GM19035 (cell line): ENCODE results near the gene FAM110D.
A peak's percentile ranks its signal among the peaks of the same experiment; 100 is the strongest.

Experiments used
- ATAC-seq: cut with Tn5 transposase; IDR thresholded peaks from one replicate; pipeline ENCODE4 v1.9.1; 2021; ENCODE audit not compliant: unreplicated experiment

The FAM110D gene

DNA sequence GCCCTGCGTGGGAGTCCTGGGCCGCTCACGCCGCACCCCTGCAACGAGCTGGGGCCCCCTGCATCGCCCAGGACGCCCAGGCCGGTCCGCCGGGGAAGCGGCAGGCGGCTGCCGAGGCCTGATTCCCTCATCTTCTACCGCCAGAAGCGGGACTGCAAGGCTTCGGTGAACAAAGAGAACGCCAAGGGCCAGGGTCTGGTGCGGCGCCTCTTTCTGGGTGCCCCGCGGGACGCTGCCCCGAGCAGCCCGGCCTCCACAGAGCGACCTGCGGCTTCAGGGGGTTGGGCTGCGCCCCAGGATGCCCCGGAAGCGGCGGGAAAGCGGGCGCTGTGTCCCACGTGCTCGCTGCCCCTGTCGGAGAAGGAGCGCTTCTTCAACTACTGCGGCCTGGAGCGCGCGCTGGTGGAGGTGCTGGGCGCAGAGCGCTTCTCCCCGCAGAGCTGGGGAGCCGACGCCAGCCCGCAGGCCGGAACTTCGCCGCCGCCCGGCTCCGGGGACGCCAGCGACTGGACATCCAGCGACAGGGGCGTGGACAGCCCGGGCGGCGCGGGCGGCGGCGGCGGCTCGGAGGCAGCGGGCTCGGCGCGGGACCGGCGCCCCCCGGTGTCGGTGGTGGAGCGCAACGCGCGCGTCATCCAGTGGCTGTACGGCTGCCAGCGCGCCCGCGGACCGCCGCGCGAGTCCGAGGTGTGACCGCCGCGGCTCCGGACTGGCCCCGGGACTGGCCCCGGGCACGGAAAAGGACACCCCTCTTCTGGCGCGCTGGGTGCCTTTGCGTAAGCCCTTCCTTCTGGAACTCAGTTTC, 2.7 kb downstream of the FAM110D start:
- no peak for ATAC-seq

- ATAC-seq, result no peak
Measured at GRCh38 chr1:26162220-26162709, 3.4 kb downstream of the FAM110D start.

- no peak for ATAC-seq
Measured at GRCh38 chr1:26163684-26164035, 4.8 kb downstream of the FAM110D start.

DNA sequence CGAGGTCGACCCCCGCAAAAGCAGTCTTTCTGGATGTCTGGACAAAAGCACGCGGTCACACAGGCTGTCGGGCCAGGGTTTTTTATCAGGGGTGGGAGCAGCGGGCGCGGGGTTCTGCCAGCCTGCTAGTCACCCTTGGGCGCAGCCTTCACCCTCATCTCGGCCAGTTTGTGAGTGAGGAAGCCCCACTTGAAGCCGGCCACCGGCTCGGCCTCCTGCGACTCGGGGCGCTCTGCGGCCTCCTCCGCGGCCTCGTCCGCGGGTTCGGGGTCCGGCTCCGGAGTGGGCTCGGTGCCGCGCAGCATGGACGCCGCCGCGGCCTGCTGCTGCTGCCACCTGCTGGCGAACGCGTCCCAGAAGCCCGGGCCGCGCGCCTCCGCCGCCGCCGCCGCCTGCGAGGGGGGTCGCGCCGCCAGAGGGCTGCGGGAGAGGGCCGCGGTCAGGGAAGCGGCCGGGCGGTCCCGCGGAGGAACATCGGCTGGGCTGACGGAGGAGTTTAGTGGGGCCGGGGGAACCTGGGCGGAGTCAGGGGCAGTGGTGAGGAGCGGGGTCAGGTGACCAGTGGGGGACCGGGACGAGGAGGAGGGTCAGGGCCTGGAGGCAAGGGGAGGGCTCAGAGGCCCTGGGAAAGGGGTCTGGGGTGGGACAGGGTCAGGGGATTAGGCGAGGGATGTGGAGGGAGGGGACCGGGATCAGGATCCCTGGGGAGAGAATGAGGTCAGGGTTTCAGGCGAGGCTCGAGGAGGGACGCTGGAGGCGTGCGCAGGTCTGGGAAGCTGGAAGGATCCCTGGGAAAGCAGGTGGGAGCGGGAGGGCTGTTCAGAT, 5.4 kb downstream of the FAM110D start:
- ATAC-seq, result no peak

GRCh38 chr1:26164861-26165842, 6.3 kb downstream of the FAM110D start:
- no peak for ATAC-seq

DNA sequence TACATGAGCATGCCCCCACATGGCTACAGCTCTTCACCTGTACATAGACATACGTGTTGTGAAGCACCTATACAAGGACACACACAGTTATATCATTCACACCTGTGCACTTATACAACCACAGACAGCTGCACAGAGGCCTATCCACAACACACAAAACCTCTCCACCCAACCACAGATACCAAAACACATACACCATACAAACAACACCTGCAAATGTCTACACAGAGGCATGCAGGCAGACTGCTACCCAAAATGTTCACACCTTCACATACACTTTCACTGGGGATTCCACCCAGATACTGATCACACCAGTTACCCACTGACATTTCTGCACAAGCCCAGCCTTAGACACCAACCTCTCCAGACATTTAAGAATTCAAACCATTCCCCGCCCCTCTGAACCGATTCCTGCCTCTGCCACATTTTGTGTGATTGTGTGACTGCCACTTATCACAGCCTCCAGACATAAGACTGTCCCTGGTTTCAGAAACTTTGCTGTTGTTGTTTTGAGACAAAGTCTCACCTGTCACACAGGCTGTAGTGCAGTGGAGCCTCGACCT, 7.9 kb downstream of the FAM110D start:
- ATAC-seq, result no peak

DNA sequence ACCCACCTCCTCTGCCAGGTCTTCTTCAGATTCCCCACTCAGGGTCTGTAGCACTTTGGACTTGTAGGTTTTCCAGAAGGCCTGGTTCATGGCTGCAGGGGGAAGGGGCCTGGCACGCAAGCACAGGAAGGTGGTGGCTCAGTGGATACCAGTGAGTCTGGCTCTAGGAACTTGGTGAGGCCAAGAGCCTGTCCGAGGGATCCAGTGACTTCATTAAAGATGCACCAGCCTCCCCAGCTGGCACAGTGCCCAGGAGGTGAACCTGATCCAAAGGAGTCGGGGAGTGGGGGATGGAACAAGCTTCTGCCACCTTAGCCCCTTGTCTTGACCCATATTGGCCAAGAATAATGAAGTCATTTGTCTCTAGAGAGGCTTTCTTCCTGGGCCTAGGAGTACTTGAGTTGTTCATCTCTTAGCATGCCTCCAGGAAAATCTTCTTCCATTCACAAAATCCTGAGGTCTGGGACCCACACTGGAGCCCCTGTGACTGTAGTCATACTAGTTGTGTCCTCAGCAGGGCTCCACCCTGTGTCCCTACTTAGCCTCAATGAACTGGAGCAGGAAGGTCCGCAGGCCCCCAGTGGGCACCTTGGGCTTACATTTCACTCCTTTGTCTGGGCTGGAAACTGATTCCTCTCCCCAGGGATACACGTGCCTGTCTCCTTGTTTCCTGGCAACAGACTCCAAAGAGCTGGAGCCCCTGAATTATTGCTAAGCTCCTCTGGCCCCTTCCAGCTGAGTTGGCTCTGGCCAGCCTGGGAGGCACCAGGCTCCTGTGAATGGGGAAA, 9.7 kb downstream of the FAM110D start, which contains the start of gene C1orf232:
C1orf232 (minus strand) TSS at position 554 of the 788 bp plus-strand sequence; CDS start at position 90, 464 bp downstream.
- no peak for ATAC-seq

- ATAC-seq, result no peak
Measured at GRCh38 chr1:26169198-26169554, 10.3 kb downstream of the FAM110D start.

DNA sequence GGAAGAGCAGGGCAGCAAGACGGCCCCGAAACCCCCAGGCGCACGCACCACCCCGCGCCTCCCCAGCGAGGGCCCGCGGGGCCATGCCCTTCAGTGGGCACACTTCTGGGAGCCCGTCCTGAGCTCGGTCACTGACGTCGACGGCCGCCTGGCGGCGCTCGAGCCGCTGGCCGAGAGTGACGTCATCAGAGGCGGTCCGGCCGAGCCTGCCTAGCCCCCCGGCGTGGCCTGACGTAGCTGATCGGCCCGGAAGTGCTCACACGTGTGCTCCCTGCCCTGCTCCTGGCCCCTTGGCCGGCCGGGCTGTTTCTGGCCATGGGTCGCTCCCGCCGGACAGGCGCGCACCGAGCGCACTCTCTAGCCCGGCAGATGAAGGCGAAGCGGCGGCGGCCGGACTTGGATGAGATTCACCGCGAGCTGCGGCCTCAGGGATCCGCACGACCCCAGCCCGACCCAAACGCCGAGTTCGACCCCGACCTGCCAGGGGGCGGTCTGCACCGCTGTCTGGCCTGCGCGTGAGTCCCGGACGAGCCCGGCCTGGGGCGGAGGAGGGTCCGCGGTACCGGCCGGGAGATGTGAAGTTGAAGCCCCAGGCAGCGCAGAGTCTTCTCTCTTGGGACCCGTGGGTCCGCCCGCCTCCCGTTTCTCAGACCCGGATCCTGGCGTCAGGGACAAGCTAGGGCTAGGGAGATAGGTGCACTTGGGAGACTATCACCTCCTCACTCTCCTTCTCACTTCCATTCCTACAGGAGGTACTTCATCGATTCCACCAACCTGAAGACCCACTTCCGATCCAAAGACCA, 11.0 kb downstream of the FAM110D start, which contains the start of gene ZNF593:
ZNF593 (plus strand) TSS at position 240 of the 803 bp plus-strand sequence; CDS start at position 316, 76 bp downstream.
- peak; percentile 94 for ATAC-seq

DNA sequence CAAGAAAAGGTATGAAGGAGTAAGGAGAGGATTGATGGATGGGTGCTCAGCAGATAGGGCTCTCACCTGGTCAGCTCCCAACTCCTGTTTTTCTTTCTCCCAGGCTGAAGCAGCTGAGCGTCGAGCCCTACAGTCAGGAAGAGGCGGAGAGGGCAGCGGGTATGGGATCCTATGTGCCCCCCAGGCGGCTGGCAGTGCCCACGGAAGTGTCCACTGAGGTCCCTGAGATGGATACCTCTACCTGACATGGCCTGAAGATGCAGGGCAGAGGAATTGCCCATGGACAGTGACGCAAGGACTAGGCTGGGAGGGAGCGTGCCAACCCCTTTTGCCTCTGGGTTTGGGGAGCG, 11.6 kb downstream of the FAM110D start:
- no peak for ATAC-seq

- no peak for ATAC-seq
Measured at GRCh38 chr1:26171084-26172072, 12.5 kb downstream of the FAM110D start, which contains the start of gene ZNF593OS. Gene ZNF593OS (minus strand): TSS chr1:26171832. CDS start chr1:26171661, 171 bp downstream.

- no peak for ATAC-seq
Measured at GRCh38 chr1:26175346-26175745, 16.5 kb downstream of the FAM110D start.

- ATAC-seq, result no peak
Measured at GRCh38 chr1:26177182-26177684, 18.4 kb downstream of the FAM110D start, which contains the start of gene CNKSR1. Gene CNKSR1 (plus strand): TSS chr1:26177491. CDS start chr1:26177548, 57 bp downstream.

DNA sequence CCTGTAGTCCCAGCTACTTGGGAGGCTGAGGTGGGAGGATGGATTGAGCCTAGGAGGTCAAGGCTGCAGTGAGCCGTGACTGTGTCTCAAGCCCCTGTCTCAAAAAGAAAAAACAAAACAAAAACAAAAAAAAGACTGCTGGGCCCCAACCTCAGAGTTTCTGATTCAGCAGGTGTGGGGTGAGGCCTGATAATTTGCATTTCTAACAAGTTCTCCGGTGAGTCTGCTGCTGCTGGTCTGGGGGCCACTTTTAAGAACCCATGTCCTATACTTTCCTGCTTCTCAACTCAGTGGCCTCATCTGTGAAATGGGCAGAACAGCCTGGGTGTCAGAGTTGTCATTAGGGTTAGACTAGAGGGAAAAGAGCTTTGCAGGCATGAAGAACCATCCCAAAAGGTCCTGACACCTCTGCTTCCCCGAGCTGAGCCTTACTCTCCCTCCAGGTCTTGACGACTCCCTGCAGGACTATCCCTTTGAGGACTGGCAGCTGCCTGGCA, 21.2 kb downstream of the FAM110D start:
- no peak for ATAC-seq

DNA sequence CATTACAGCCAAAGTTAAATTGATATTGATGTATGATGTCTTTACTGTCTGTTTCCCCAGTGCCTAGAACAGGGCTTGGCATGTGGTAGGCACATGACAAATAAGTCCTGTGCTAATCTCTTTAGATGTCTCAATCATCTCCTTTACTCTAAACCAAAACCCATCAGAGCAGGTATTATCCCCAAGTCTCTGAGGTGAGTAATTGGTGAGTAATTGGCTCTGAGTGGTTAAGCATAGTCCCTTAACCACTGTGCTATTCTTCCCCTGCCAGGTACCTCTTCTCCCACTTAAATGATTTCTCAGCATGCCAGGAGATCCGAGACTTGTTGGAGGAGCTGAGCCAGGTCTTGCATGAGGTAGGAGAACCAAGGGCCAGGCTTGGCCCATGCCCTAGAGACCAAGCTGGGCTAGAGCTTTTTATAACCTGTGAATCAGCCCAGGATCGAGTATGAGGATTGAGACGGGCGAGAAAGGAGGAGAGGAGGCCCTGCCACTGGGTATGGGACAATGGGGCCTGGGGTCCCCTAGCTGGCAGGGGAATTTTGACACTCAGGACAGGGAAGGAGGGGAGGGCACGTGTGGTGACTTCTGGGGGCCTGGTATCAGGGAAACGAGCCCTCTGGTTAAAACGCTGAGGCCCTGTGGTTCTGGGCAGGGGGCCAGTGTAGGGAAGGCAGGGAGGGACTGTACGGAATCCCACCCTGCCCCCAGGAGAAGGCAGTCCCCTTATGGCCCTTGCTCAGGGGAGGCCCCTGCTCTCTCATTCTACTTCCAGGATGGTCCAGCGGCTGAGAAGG, 22.9 kb downstream of the FAM110D start:
- no peak for ATAC-seq

GRCh38 chr1:26182383-26182696, 23.5 kb downstream of the FAM110D start:
- ATAC-seq, result no peak
